ENCODE results near the gene PRMT1. TPM values are rescaled to one million over a fixed set of nuclear protein-coding genes. Genes with fewer than 3 reads are reported as not detected.

Gene PRMT1
- total and polyA plus RNA-seq, 2 of the 13 experiments (the other 11 are each of a cell fraction or from before 2014, with no cell fraction given), result 324 to 374 TPM

GRCh38 chr19:49640113-49640898 is 36.8 kb upstream of the PRMT1 start, which contains the start of gene RRAS (continued):
- no peak for TF ChIP-seq CHD2 (IDR thresholded peaks at IDR 0.05; ENCODE audit: low read depth, low read length)
- TF ChIP-seq HOMEZ (CRISPR knock-in tag; IDR thresholded peaks at IDR 0.05; ENCODE audit: low read depth), result peak; percentile 43; the same call in 1 of the 2 replicates
- no peak for TF ChIP-seq TEF (CRISPR knock-in tag; IDR thresholded peaks at IDR 0.05)
- TF ChIP-seq NRL (CRISPR knock-in tag; IDR thresholded peaks at IDR 0.05; ENCODE audit: borderline replicate concordance), result no peak
- TF ChIP-seq RXRB (CRISPR knock-in tag; IDR thresholded peaks at IDR 0.05; ENCODE audit: borderline replicate concordance), result peak; percentile 78
- TF ChIP-seq HDAC1 (CRISPR knock-in tag; IDR thresholded peaks at IDR 0.05), result peak; percentile 81; the same call in 1 of the 2 replicates
- no peak for TF ChIP-seq TFAP4 (IDR thresholded peaks at IDR 0.05; ENCODE audit: borderline replicate concordance, low read depth)
- no peak for TF ChIP-seq ZBTB8A (CRISPR knock-in tag; IDR thresholded peaks at IDR 0.05; ENCODE audit: borderline replicate concordance, low read depth)
- TF ChIP-seq SPEN (CRISPR knock-in tag; IDR thresholded peaks at IDR 0.05; ENCODE audit: low read depth), result peak; percentile 40
- TF ChIP-seq HCFC1 (IDR thresholded peaks at IDR 0.05; ENCODE audit: low read depth, low read length), result peak; percentile 48; the same call in 1 of the 2 replicates
- TF ChIP-seq MED13 (CRISPR knock-in tag; IDR thresholded peaks at IDR 0.05), result no peak
- no peak for TF ChIP-seq ZNF704 (CRISPR knock-in tag; IDR thresholded peaks at IDR 0.05; ENCODE audit: borderline replicate concordance)
- TF ChIP-seq PPARG (CRISPR knock-in tag; conservative IDR thresholded peaks at IDR 0.05), result peak; percentile 77
- TF ChIP-seq POGK (CRISPR knock-in tag; conservative IDR thresholded peaks at IDR 0.05), result peak; percentile 72
- TF ChIP-seq TFDP2 (CRISPR knock-in tag; IDR thresholded peaks at IDR 0.05), result peak; percentile 58
- TF ChIP-seq SP140L (CRISPR knock-in tag; IDR thresholded peaks at IDR 0.05; ENCODE audit: borderline replicate concordance), result 0 out of 2 replicates have a peak, but pooled peaks have one; percentile 26
- no peak for TF ChIP-seq ZFYVE20 (CRISPR knock-in tag; IDR thresholded peaks at IDR 0.05; ENCODE audit: borderline replicate concordance, low read depth)
- no peak for TF ChIP-seq KAT7 (CRISPR knock-in tag; IDR thresholded peaks at IDR 0.05; ENCODE audit: borderline replicate concordance)
- TF ChIP-seq CCAR2 (optimal IDR thresholded peaks at IDR 0.05; ENCODE audit: low read depth, low read length), result no peak
- no peak for TF ChIP-seq SMAD9 (CRISPR knock-in tag; IDR thresholded peaks at IDR 0.05)
- no peak for TF ChIP-seq ZNF766 (CRISPR knock-in tag; IDR thresholded peaks at IDR 0.05; ENCODE audit: borderline replicate concordance)

Data from HepG2 (cell line).